Measurements from ENCODE around the gene PEX1. TPM values are rescaled to one million over a fixed set of nuclear protein-coding genes. Genes with fewer than 3 reads are reported as not detected.
"Not testable (repeated sequence)": the region's sequence is repeated elsewhere in the genome, so short reads cannot be mapped to it uniquely, and the experiment has no call there.

PEX1 gene
- total and polyA plus RNA-seq, 2 donors: 17.6 to 27.9 TPM

DNA sequence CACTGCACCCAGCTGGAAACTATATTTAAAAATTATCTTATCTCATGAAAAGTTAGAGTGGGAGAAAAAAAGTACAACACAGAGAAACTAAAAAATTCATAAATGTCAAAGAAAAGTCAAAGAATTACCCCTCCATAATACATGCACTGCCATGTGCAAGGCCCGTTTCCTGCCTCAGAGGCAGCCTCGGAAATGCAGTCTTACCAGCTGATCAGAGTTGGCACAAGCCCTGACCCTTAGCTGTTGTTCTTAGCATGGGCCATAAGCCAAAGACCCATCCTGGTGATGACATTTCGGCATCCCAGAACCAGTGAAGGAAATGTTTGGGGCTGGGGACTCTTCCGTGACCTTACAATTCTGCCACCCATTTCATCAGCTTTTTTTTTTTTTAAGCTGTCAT lies 21.9 kb upstream of the PEX1 start:
- no peak overlapping the region for H3K27ac ChIP-seq (ENCODE audit: low read depth in 1 of 2, low read length in 1 of 2)
- H3K36me3 ChIP-seq (ENCODE audit: control insufficient read depth in 2 of 2, insufficient read depth in 2 of 2, low read length in 1 of 2): no peaks in the 10 kb centered on the region
- H3K4me1 ChIP-seq (ENCODE audit: control insufficient read depth in 2 of 2, insufficient read depth in 2 of 2, low read length in 2 of 2): no peaks in the 10 kb centered on the region
- no peak overlapping the region for H3K4me3 ChIP-seq (ENCODE audit: low read length in 2 of 2)
- no peak for DNase-seq (ENCODE audit: low read depth in 6 of 9, low spot score in 9 of 9)
- H3K27me3 ChIP-seq (ENCODE audit: control insufficient read depth in 2 of 2, insufficient read depth in 1 of 2, low read length in 1 of 2): no peaks in the 10 kb centered on the region
- no peaks in the 10 kb centered on the region for H3K9me3 ChIP-seq (ENCODE audit: control insufficient read depth in 2 of 2, insufficient read depth in 1 of 2, low read length in 1 of 2)
- WGBS: 91% methylated on average over 4 of the region's 4 CpGs

DNA sequence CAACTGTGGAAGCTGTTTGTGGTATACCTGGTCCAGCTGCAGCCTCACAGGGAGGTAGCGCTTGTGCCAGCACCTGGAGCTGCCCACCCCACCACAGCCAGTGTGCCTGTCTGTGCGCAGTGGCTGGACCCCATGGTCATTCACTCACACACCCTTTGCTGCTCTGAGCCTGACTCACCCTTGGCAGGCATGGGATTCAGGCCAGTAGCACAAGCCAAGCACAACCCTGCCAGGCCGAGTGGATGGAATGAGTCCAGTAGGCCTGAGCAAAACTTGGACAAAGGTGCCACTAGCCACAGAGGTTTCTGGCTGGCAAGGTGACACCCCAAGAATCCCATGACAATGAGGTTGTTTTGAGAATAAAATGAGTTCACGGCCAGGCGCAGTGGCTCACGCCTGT lies 19.3 kb upstream of the PEX1 start:
- no peak for DNase-seq (ENCODE audit: low read depth in 6 of 9, low spot score in 9 of 9)
- Histone ChIP-seq H3K4me1 (ENCODE audit: control insufficient read depth in 2 of 2, insufficient read depth in 2 of 2, low read length in 2 of 2) (no peaks in the 10 kb centered on the region), H3K27ac (ENCODE audit: low read depth in 1 of 2, low read length in 1 of 2) (no peak overlapping the region), H3K36me3 (ENCODE audit: control insufficient read depth in 2 of 2, insufficient read depth in 2 of 2, low read length in 1 of 2) (no peaks in the 10 kb centered on the region), H3K27me3 (ENCODE audit: control insufficient read depth in 2 of 2, insufficient read depth in 1 of 2, low read length in 1 of 2) (no peaks in the 10 kb centered on the region), H3K4me3 (ENCODE audit: low read length in 2 of 2) (no peak overlapping the region), H3K9me3 (ENCODE audit: control insufficient read depth in 2 of 2, insufficient read depth in 1 of 2, low read length in 1 of 2) (no peaks in the 10 kb centered on the region)
- WGBS: 96% methylated on average over 6 of the region's 6 CpGs

GRCh38 chr7:92546856-92547497 lies 18.7 kb upstream of the PEX1 start:
- Histone ChIP-seq H3K27ac (ENCODE audit: low read depth in 1 of 2, low read length in 1 of 2) (no peak overlapping the region), H3K27me3 (ENCODE audit: control insufficient read depth in 2 of 2, insufficient read depth in 1 of 2, low read length in 1 of 2) (no peaks in the 10 kb centered on the region), H3K4me1 (ENCODE audit: control insufficient read depth in 2 of 2, insufficient read depth in 2 of 2, low read length in 2 of 2) (no peaks in the 10 kb centered on the region), H3K36me3 (ENCODE audit: control insufficient read depth in 2 of 2, insufficient read depth in 2 of 2, low read length in 1 of 2) (no peaks in the 10 kb centered on the region), H3K9me3 (ENCODE audit: control insufficient read depth in 2 of 2, insufficient read depth in 1 of 2, low read length in 1 of 2) (no peaks in the 10 kb centered on the region), H3K4me3 (ENCODE audit: low read length in 2 of 2) (no peak overlapping the region)
- WGBS: 96% methylated on average over 17 of the region's 17 CpGs
- no peak for DNase-seq (ENCODE audit: low read depth in 6 of 9, low spot score in 9 of 9)

GRCh38 chr7:92545116-92545515 lies 16.8 kb upstream of the PEX1 start:
- not testable (repeated sequence) for H3K27ac ChIP-seq (ENCODE audit: low read depth in 1 of 2, low read length in 1 of 2); H3K4me3 ChIP-seq (ENCODE audit: low read length in 2 of 2); DNase-seq (ENCODE audit: low read depth in 6 of 9, low spot score in 9 of 9); H3K4me1 ChIP-seq (ENCODE audit: control insufficient read depth in 2 of 2, insufficient read depth in 2 of 2, low read length in 2 of 2); H3K36me3 ChIP-seq (ENCODE audit: control insufficient read depth in 2 of 2, insufficient read depth in 2 of 2, low read length in 1 of 2); H3K9me3 ChIP-seq (ENCODE audit: control insufficient read depth in 2 of 2, insufficient read depth in 1 of 2, low read length in 1 of 2); H3K27me3 ChIP-seq (ENCODE audit: control insufficient read depth in 2 of 2, insufficient read depth in 1 of 2, low read length in 1 of 2)
- WGBS: 97% methylated on average over 30 of the region's 30 CpGs

- not testable (repeated sequence) for H3K36me3 ChIP-seq (ENCODE audit: control insufficient read depth in 2 of 2, insufficient read depth in 2 of 2, low read length in 1 of 2); H3K4me1 ChIP-seq (ENCODE audit: control insufficient read depth in 2 of 2, insufficient read depth in 2 of 2, low read length in 2 of 2); DNase-seq (ENCODE audit: low read depth in 6 of 9, low spot score in 9 of 9); H3K9me3 ChIP-seq (ENCODE audit: control insufficient read depth in 2 of 2, insufficient read depth in 1 of 2, low read length in 1 of 2); H3K4me3 ChIP-seq (ENCODE audit: low read length in 2 of 2); H3K27me3 ChIP-seq (ENCODE audit: control insufficient read depth in 2 of 2, insufficient read depth in 1 of 2, low read length in 1 of 2); H3K27ac ChIP-seq (ENCODE audit: low read depth in 1 of 2, low read length in 1 of 2)
- WGBS: 95% methylated on average over 3 of the region's 3 CpGs
Measured at GRCh38 chr7:92543542-92543941, 15.2 kb upstream of the PEX1 start.

DNA sequence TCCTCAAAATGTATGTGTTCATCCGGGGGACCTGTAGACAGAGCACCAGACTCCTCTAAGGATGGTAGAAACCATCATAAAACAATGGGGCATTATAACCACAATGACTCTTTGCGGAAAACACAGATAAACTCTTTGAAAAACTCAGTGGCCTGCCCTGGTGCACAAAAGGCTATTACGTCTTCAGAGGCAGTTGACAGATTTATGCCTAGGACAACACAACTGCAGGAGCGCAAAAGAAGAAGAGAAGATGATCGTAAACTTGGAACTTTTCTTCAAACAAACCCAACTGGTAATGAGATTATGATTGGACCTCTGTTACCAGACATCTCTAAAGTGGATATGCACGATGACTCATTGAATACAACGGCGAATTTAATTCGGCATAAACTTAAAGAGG lies 6.3 kb upstream of the PEX1 start:
- no peaks in the 10 kb centered on the region for H3K27me3 ChIP-seq (ENCODE audit: control insufficient read depth in 2 of 2, insufficient read depth in 1 of 2, low read length in 1 of 2)
- DNase-seq (ENCODE audit: low read depth in 6 of 9, low spot score in 9 of 9): no peak
- no peaks in the 10 kb centered on the region for H3K9me3 ChIP-seq (ENCODE audit: control insufficient read depth in 2 of 2, insufficient read depth in 1 of 2, low read length in 1 of 2)
- WGBS: 99% methylated on average over 9 of the region's 9 CpGs
- no peak overlapping the region for H3K4me3 ChIP-seq (ENCODE audit: low read length in 2 of 2)
- no peak overlapping the region for H3K27ac ChIP-seq (ENCODE audit: low read depth in 1 of 2, low read length in 1 of 2)
- peaks cover 28 to 72% of the 10 kb centered on the region in 2 donors for H3K36me3 ChIP-seq (ENCODE audit: control insufficient read depth in 2 of 2, insufficient read depth in 2 of 2, low read length in 1 of 2)
- no peaks in the 10 kb centered on the region for H3K4me1 ChIP-seq (ENCODE audit: control insufficient read depth in 2 of 2, insufficient read depth in 2 of 2, low read length in 2 of 2)

- peaks cover 9 to 32% of the 10 kb centered on the region in 2 donors for H3K36me3 ChIP-seq (ENCODE audit: control insufficient read depth in 2 of 2, insufficient read depth in 2 of 2, low read length in 1 of 2)
- no peak for DNase-seq (ENCODE audit: low read depth in 6 of 9, low spot score in 9 of 9)
- H3K27ac ChIP-seq (ENCODE audit: low read depth in 1 of 2, low read length in 1 of 2): peak overlapping the region; percentile 92 to 94
- H3K4me1 ChIP-seq (ENCODE audit: control insufficient read depth in 2 of 2, insufficient read depth in 2 of 2, low read length in 2 of 2): peaks cover 6 to 7% of the 10 kb centered on the region in 2 donors
- no peaks in the 10 kb centered on the region for H3K27me3 ChIP-seq (ENCODE audit: control insufficient read depth in 2 of 2, insufficient read depth in 1 of 2, low read length in 1 of 2)
- H3K9me3 ChIP-seq (ENCODE audit: control insufficient read depth in 2 of 2, insufficient read depth in 1 of 2, low read length in 1 of 2): no peaks in the 10 kb centered on the region
- WGBS: under 1% methylated on average over 13 of the region's 13 CpGs
- H3K4me3 ChIP-seq (ENCODE audit: low read length in 2 of 2): peak overlapping the region; percentile 68 to 96
Measured at GRCh38 chr7:92528958-92529264, 591 bp upstream of the PEX1 start.

GRCh38 chr7:92527300-92528187 lies 776 bp downstream of the PEX1 start:
- Histone ChIP-seq H3K36me3 (ENCODE audit: control insufficient read depth in 2 of 2, insufficient read depth in 2 of 2, low read length in 1 of 2) (peaks cover 3 to 19% of the 10 kb centered on the region in 2 donors), H3K27ac (ENCODE audit: low read depth in 1 of 2, low read length in 1 of 2) (peak overlapping the region; percentile 77 to 84), H3K4me3 (ENCODE audit: low read length in 2 of 2) (peak overlapping the region; percentile 68 to 96), H3K4me1 (ENCODE audit: control insufficient read depth in 2 of 2, insufficient read depth in 2 of 2, low read length in 2 of 2) (peaks cover 6 to 7% of the 10 kb centered on the region in 2 donors), H3K9me3 (ENCODE audit: control insufficient read depth in 2 of 2, insufficient read depth in 1 of 2, low read length in 1 of 2) (no peaks in the 10 kb centered on the region), H3K27me3 (ENCODE audit: control insufficient read depth in 2 of 2, insufficient read depth in 1 of 2, low read length in 1 of 2) (no peaks in the 10 kb centered on the region)
- DNase-seq (ENCODE audit: low read depth in 6 of 9, low spot score in 9 of 9): peak; percentile 15 to 62 (median 24)
- WGBS: under 1% methylated on average over 31 of the region's 31 CpGs

DNA sequence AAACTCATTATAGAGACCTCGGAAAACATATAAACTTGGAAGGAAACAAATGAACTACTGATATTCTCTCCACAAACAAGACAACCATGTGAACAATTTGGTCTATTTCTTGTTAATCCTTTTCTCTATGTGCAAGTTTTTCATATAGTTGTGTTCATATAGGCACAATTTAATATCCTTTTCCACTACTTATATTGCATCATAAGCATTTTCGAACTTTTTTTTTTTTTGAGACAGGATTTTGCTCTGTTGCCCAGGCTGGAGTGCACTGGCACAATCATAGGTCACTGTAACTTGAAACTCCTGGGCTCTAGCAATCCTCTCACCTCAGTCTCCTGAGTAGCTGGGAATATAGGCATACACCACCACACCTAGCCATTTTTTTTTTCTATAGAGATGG lies 5.2 kb downstream of the PEX1 start:
- Histone ChIP-seq H3K9me3 (ENCODE audit: control insufficient read depth in 2 of 2, insufficient read depth in 1 of 2, low read length in 1 of 2) (no peaks in the 10 kb centered on the region), H3K36me3 (ENCODE audit: control insufficient read depth in 2 of 2, insufficient read depth in 2 of 2, low read length in 1 of 2) (peaks cover 0 to 4% of the 10 kb centered on the region in 2 donors), H3K27me3 (ENCODE audit: control insufficient read depth in 2 of 2, insufficient read depth in 1 of 2, low read length in 1 of 2) (no peaks in the 10 kb centered on the region), H3K4me1 (ENCODE audit: control insufficient read depth in 2 of 2, insufficient read depth in 2 of 2, low read length in 2 of 2) (peaks cover 6 to 7% of the 10 kb centered on the region in 2 donors), H3K27ac (ENCODE audit: low read depth in 1 of 2, low read length in 1 of 2) (no peak overlapping the region), H3K4me3 (ENCODE audit: low read length in 2 of 2) (no peak overlapping the region)
- no peak for DNase-seq (ENCODE audit: low read depth in 6 of 9, low spot score in 9 of 9)
- WGBS: 99% methylated on average over 2 of the region's 2 CpGs

Data from thymus (tissue), 11 donors.